HCT116 (cell line): Measurements from ENCODE around the gene CRACR2A. TPM values are rescaled to one million over a fixed set of nuclear protein-coding genes. Genes with fewer than 3 reads are reported as not detected.

ENCODE experiments used
- ATAC-seq: fragments of 200-7000 bp; cut with Tn5 transposase; 2 replicates; pipeline ENCODE4 v1.9.1; 2020; ENCODE audit warnings: mild to moderate bottlenecking, moderate library complexity
- BruUV-seq: library from RNA; stranded (reverse); fragments of 400-500 nt; replicated peaks from 2 replicates; lab custom pipeline; 2021; lab: Mats Ljungman, UMichigan
- CTCF ChIA-PET: fragments of 300-600 bp; sonication (Branson Sonifier 250); formaldehyde crosslinking; loops from one replicate; lab custom pipeline; 2021; ENCODE audit warnings: antibody characterized with exemption; lab: Charles Lee
- POLR2A ChIA-PET: fragments of 300-600, 350-600 bp; sonication (Branson Sonifier 250); formaldehyde crosslinking; loops from one replicate; lab custom pipeline; 2021; ENCODE audit warnings: antibody characterized with exemption; lab: Charles Lee
- RAD21 ChIA-PET, 2 experiments: fragments of 300-600 bp; sonication (Branson Sonifier 250); formaldehyde crosslinking; loops; one replicate each; lab custom pipeline; 2023; ENCODE audit warnings: low total read pairs in 2 of 2; ENCODE audit not compliant: uncharacterized antibody in 2 of 2, unreplicated experiment in 2 of 2, low non-redundant PET in 1 of 2; lab: Charles Lee
- DNase-seq: peaks from one replicate; pipeline ENCODE4 v3.0.0-alpha.2; 2010; ENCODE audit warnings: low read depth, low spot score
- H2AFZ ChIP-seq: fragments of 200-600 bp; shearing (Covaris generic), sonication (generic); 2 replicates; pipeline ENCODE4 v1.6.1; 2017; ENCODE audit warnings: low read depth, mixed run types, mixed read lengths, antibody characterized with exemption, low read length; ENCODE audit not compliant: poor library complexity, severe bottlenecking
- H3K27ac ChIP-seq: 2 replicates; pipeline ENCODE4 v1.5.1; 2012; ENCODE audit warnings: low read depth, low read length
- H3K27me3 ChIP-seq: fragments of 200-600 bp; sonication (generic); 2 replicates; pipeline ENCODE4 v1.6.1; 2016; ENCODE audit warnings: mixed run types, low read length, mixed read lengths; ENCODE audit not compliant: insufficient read depth
- H3K36me3 ChIP-seq, 2 experiments: fragments of 200-500 bp in 1 of 2; fragments of 200-600 bp in 1 of 2; sonication (Bioruptor generic) in 1 of 2; sonication (generic) in 1 of 2; 2 replicates each; pipeline versions ENCODE4 v1.5.1 to v1.6.1; 2014 to 2016; ENCODE audit warnings: low read length in 2 of 2, inconsistent platforms in 1 of 2, mixed read lengths in 1 of 2, mixed run types in 1 of 2; ENCODE audit not compliant: insufficient read depth in 2 of 2, control insufficient read depth in 1 of 2
- H3K4me1 ChIP-seq, 2 experiments: fragments of 200-600 bp in 1 of 2; sonication (generic) in 1 of 2; 2 replicates each; pipeline versions ENCODE4 v1.5.1 to v1.6.1; 2012 to 2017; ENCODE audit warnings: low read length in 2 of 2, inconsistent platforms in 1 of 2, mild to moderate bottlenecking in 1 of 2, mixed read lengths in 1 of 2, mixed run types in 1 of 2, moderate library complexity in 1 of 2; ENCODE audit not compliant: insufficient read depth in 2 of 2, control insufficient read depth in 1 of 2
- H3K4me2 ChIP-seq: fragments of 200-600 bp; sonication (generic); 2 replicates; pipeline ENCODE4 v1.6.1; 2017; ENCODE audit warnings: mixed run types, low read length, mixed read lengths
- H3K4me3 ChIP-seq, 2 experiments: fragments of 200-600 bp in 1 of 2; sonication (generic) in 1 of 2; replicated peaks in 1 of 2; 2 replicates each; pipeline ENCODE4 v1.5.1; 2011 to 2016; ENCODE audit warnings: low read length in 2 of 2, control low read depth in 1 of 2, low read depth in 1 of 2, mild to moderate bottlenecking in 1 of 2, mixed read lengths in 1 of 2, mixed run types in 1 of 2
- H3K79me2 ChIP-seq: fragments of 200-600 bp; sonication (generic); 2 replicates; pipeline ENCODE4 v1.6.1; 2017; ENCODE audit warnings: mild to moderate bottlenecking, mixed run types, low read length, moderate library complexity, mixed read lengths; ENCODE audit not compliant: insufficient read depth
- H3K9ac ChIP-seq: fragments of 200-600 bp; sonication (generic); 2 replicates; pipeline ENCODE4 v1.6.1; 2016; ENCODE audit warnings: low read length, mixed read lengths
- H3K9me2 ChIP-seq: fragments of 200-600 bp; sonication (generic), shearing (Covaris generic); 2 replicates; pipeline ENCODE4 v1.6.1; 2017; ENCODE audit warnings: mixed run types, mild to moderate bottlenecking, moderate library complexity; ENCODE audit not compliant: insufficient read depth
- H3K9me3 ChIP-seq, 2 experiments: fragments of 200-500 bp in 1 of 2; fragments of 200-600 bp in 1 of 2; sonication (Bioruptor generic) in 1 of 2; sonication (generic) in 1 of 2; 2 replicates each; pipeline ENCODE4 v1.6.1; 2014 to 2017; ENCODE audit warnings: low read length in 2 of 2, mixed read lengths in 2 of 2, inconsistent platforms in 1 of 2, low read depth in 1 of 2, mild to moderate bottlenecking in 1 of 2, mixed run types in 1 of 2, moderate library complexity in 1 of 2; ENCODE audit not compliant: control insufficient read depth in 1 of 2, insufficient read depth in 1 of 2
- H4K20me1 ChIP-seq: fragments of 200-600 bp; sonication (generic), shearing (Covaris generic); 2 replicates; pipeline ENCODE4 v1.6.1; 2017; ENCODE audit warnings: mixed run types, mild to moderate bottlenecking, moderate library complexity; ENCODE audit not compliant: insufficient read depth
- CBX3 ChIP-seq: IDR thresholded peaks from 2 replicates; pipeline ENCODE4 v1.6.1; 2012; ENCODE audit warnings: low read depth
- ELF1 ChIP-seq: IDR thresholded peaks from 2 replicates; pipeline ENCODE4 v1.6.1; 2012; ENCODE audit warnings: low read depth, borderline replicate concordance
- POLR2AphosphoS5 ChIP-seq: IDR thresholded peaks from 2 replicates; pipeline ENCODE4 v1.6.1; 2011; ENCODE audit warnings: mild to moderate bottlenecking, low read depth, low read length, moderate library complexity
- RAD21 ChIP-seq: IDR thresholded peaks from 2 replicates; pipeline ENCODE4 v1.6.1; 2012; ENCODE audit warnings: low read depth, mild to moderate bottlenecking
- SP1 ChIP-seq: IDR thresholded peaks from 2 replicates; pipeline ENCODE4 v1.6.1; 2012; ENCODE audit warnings: low read depth
- YY1 ChIP-seq: IDR thresholded peaks from 2 replicates; pipeline ENCODE4 v1.6.1; 2011; ENCODE audit warnings: low read length, low read depth, moderate library complexity, mild to moderate bottlenecking; ENCODE audit not compliant: insufficient replicate concordance; ENCODE audit errors: extremely low read depth
- intact Hi-C: fragments of 100-400 bp; cut with micrococcal nuclease; formaldehyde crosslinking; loops from 2 replicates; pipeline ENCODE4 v1.10.0; 2022
- total RNA-seq: library from RNA; stranded (reverse); gene quantifications from one replicate; pipeline ENCODE4 v1.2.1, GENCODE V29; 2021; ENCODE audit not compliant: unreplicated experiment
- TF ChIP-seq, protein P1 (sequence below): IDR thresholded peaks from 2 replicates; pipeline ENCODE4 v1.6.1; 2012
- TF ChIP-seq, protein P2 (sequence below): IDR thresholded peaks from 2 replicates; pipeline ENCODE4 v1.6.1; 2011; ENCODE audit warnings: mild to moderate bottlenecking, low read length, moderate library complexity; ENCODE audit not compliant: insufficient replicate concordance; ENCODE audit errors: extremely low read depth

The CRACR2A gene
- total RNA-seq, 1 experiment from 2014 or later: 18.4 TPM

DNA sequence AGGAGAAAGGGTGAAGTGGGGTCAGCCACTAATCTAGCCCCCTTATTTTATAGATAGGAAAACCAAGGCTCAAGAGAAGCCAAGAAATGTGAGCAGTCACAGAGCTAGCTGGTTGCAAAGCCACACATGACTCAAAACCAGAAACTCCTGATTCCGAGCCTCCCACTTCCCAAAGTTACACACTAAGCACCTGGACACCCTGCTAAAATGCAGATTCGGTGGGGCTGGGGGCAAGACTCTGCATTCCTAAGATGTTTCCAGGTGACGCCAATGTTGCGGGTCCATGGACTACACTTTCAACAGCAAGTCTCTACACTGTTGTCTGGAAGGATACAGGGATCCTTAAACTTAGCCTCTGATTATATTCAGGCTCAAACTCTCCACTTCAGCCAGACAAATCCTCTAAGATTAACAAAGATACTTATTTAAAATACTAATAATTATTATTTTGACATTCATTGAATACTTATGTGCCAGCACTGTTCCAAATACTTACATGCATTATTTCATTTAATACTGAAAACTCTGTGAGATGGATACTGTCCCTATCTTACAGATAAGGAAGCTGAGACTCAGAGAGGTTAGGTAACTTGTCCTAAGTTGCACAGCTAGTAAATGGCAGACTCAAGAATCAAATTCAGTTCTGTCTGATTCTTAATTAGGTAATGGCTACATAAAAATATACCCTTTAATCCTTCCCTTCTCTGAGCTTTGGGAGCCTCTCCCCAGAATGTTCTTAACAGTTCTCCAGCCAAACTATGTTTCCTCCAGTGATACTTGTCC is 81.4 kb downstream of the CRACR2A start (continued):
- no peak for TF ChIP-seq POLR2AphosphoS5
- TF ChIP-seq, protein P1, sequence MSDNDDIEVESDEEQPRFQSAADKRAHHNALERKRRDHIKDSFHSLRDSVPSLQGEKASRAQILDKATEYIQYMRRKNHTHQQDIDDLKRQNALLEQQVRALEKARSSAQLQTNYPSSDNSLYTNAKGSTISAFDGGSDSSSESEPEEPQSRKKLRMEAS: no peak
- no peak for TF ChIP-seq RAD21
- TF ChIP-seq SP1: no peak
- no peak for TF ChIP-seq ELF1
- no peak for TF ChIP-seq YY1
- TF ChIP-seq, all 23 proteins: peak for 0

DNA sequence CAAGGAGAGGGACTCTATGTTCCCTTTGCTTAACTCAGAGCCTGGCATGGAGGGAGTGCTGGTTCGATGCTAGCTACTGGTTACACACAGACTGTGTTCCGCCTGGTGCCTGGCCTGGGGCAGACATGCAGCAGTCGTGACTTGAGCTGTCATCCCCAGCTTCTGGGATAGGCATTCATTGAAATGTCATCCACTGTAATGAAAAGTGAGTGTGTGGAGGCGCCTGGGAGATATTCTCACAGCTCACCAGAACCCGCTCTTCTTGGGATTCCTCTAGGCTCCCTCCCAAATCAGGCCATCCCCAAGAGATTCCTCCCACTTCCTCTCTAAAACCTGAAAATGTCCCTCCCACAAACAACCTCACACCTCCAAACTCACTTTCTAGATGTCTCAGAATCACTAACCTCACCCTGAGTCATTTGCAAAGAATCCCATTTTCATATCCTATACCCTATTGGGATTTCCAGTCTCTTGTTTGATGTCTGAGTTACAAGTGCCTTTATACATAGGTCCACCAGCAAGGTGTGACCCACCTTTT is 82.8 kb downstream of the CRACR2A start:
- no TSS peak for BruUV-seq
- CTCF ChIA-PET: no interaction called here
- no peaks in the 10 kb centered on the region for H3K27me3 ChIP-seq
- POLR2A ChIA-PET: no interaction called here
- H3K36me3 ChIP-seq: peaks cover 0 to 3% of the 10 kb centered on the region in 2 experiments; a peak in 2 of 4 replicates
- H3K27ac ChIP-seq: no peak overlapping the region
- no peaks in the 10 kb centered on the region for H3K4me1 ChIP-seq
- TF ChIP-seq POLR2AphosphoS5: no peak
- no peak for TF ChIP-seq CBX3
- TF ChIP-seq, protein P2, sequence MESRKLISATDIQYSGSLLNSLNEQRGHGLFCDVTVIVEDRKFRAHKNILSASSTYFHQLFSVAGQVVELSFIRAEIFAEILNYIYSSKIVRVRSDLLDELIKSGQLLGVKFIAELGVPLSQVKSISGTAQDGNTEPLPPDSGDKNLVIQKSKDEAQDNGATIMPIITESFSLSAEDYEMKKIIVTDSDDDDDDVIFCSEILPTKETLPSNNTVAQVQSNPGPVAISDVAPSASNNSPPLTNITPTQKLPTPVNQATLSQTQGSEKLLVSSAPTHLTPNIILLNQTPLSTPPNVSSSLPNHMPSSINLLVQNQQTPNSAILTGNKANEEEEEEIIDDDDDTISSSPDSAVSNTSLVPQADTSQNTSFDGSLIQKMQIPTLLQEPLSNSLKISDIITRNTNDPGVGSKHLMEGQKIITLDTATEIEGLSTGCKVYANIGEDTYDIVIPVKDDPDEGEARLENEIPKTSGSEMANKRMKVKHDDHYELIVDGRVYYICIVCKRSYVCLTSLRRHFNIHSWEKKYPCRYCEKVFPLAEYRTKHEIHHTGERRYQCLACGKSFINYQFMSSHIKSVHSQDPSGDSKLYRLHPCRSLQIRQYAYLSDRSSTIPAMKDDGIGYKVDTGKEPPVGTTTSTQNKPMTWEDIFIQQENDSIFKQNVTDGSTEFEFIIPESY: no peak
- no peak overlapping the region for H3K4me3 ChIP-seq
- RAD21 ChIA-PET: no interaction called here
- no peaks in the 10 kb centered on the region for H3K79me2 ChIP-seq
- H2AFZ ChIP-seq: no peak overlapping the region
- no peaks in the 10 kb centered on the region for H3K9me2 ChIP-seq
- ATAC-seq (no peak), DNase-seq (no peak)
- no peaks in the 10 kb centered on the region for H3K9me3 ChIP-seq
- intact Hi-C loops: no loop called here
- no peak overlapping the region for H3K9ac ChIP-seq
- H4K20me1 ChIP-seq: no peaks in the 10 kb centered on the region
- no peak overlapping the region for H3K4me2 ChIP-seq
